RWPE1 (cell line): ENCODE measurements around the gene FAM228A.
"Not testable (repeated sequence)": the region's sequence is repeated elsewhere in the genome, so short reads cannot be mapped to it uniquely, and the experiment has no call there.

ENCODE experiments used
- CTCF ChIA-PET: fragments of 350-600 bp; sonication (Branson Sonifier 250); formaldehyde crosslinking; extraction: SDS; loops from one replicate; lab custom pipeline; 2021; lab: Yijun Ruan, JAX
- POLR2A ChIA-PET: fragments of 400-600 bp; formaldehyde crosslinking; extraction: SDS; loops from one replicate; lab custom pipeline; 2020; ENCODE audit warnings: antibody characterized with exemption; ENCODE audit not compliant: low non-redundant PET; lab: Yijun Ruan, JAX
- DNase-seq: peaks from one replicate; pipeline ENCODE4 v3.0.0; 2012; ENCODE audit warnings: low spot score
- H3K27ac ChIP-seq: fragments of 450-650 bp; 2 replicates; pipeline ENCODE4 v1.5.1; 2017
- CTCF ChIP-seq: fragments of 450-650 bp; conservative IDR thresholded peaks from 2 replicates; pipeline ENCODE4 v1.5.1; 2017; ENCODE audit warnings: low read depth, mild to moderate bottlenecking

The FAM228A gene

GRCh38 chr2:24182507-24182906 lies 7.7 kb downstream of the FAM228A start:
- ChIA-PET CTCF (no interaction called here), POLR2A (no interaction called here)
- no peak for TF ChIP-seq CTCF
- no peak overlapping the region for H3K27ac ChIP-seq
- DNase-seq, result no peak

- CTCF ChIA-PET, result no interaction called here
- no peak for TF ChIP-seq CTCF
- no peak for DNase-seq
These were observed 8.7 kb downstream of the FAM228A start for GRCh38 chr2:24183366-24184069.

GRCh38 chr2:24189551-24189950 lies 14.7 kb downstream of the FAM228A start:
- CTCF ChIA-PET, result no interaction called here
- no peak for TF ChIP-seq CTCF
- POLR2A ChIA-PET, result no interaction called here
- no peak for DNase-seq
- no peak overlapping the region for H3K27ac ChIP-seq

More at GRCh38 chr2:24183366-24184069, 8.7 kb downstream of the FAM228A start:
- POLR2A ChIA-PET, result no interaction called here
- no peak overlapping the region for H3K27ac ChIP-seq

- DNase-seq, result no peak
- ChIA-PET CTCF (interaction anchor here (0.6 kb wide), 1 partner anchor 109 kb away, joined by 3 read pairs; no protein-coding TSS in a partner anchor), POLR2A (no interaction called here)
- H3K27ac ChIP-seq, result no peak overlapping the region
- no peak for TF ChIP-seq CTCF
These were observed 15.7 kb downstream of the FAM228A start for GRCh38 chr2:24190503-24190902.

GRCh38 chr2:24191156-24191555 lies 16.3 kb downstream of the FAM228A start:
- ChIA-PET POLR2A (no interaction called here), CTCF (interaction anchor here (1.0 kb wide), 1 partner anchor 107 kb away, joined by 3 read pairs; the partner anchor contains the start of gene TP53I3)
- no peak overlapping the region for H3K27ac ChIP-seq
- TF ChIP-seq CTCF, result no peak
- no peak for DNase-seq

GRCh38 chr2:24191848-24192247 lies 17.0 kb downstream of the FAM228A start:
- ChIA-PET POLR2A (no interaction called here), CTCF (interaction anchor here (0.6 to 1.0 kb wide), 2 partner anchors 38 to 108 kb away, joined by 3 read pairs; partner anchors contain the start of gene TP53I3)
- H3K27ac ChIP-seq, result no peak overlapping the region
- no peak for TF ChIP-seq CTCF
- DNase-seq, result no peak

- DNase-seq, CTCF ChIA-PET, H3K27ac ChIP-seq, POLR2A ChIA-PET: not testable (repeated sequence)
These were observed 22.4 kb downstream of the FAM228A start for GRCh38 chr2:24197213-24197612.
